Upper lobe of left lung (tissue), 6 donors: Measurements from ENCODE around the gene CRLF1. TPM values are rescaled to one million over a fixed set of nuclear protein-coding genes. Genes with fewer than 3 reads are reported as not detected.

ENCODE experiments used
- ATAC-seq, 2 donors: fragments of 200-7000 bp; cut with Tn5 transposase; one replicate each; pipeline ENCODE4 v1.9.1; 2022; ENCODE audit warnings: mild to moderate bottlenecking in 2 of 2, moderate library complexity in 2 of 2; ENCODE audit not compliant: low FRiP score in 2 of 2
- DNase-seq, 2 donors: peaks; one replicate each; pipeline ENCODE4 v3.0.0-alpha.2; 2019 to 2020
- H3K27ac ChIP-seq, 4 donors: fragments of 200-600 bp; sonication (generic); one replicate each; pipeline ENCODE4 v1.5.1; 2016 to 2019
- H3K27me3 ChIP-seq, 4 donors: fragments of 200-600 bp; sonication (generic); one replicate each; pipeline ENCODE4 v1.5.1; 2017 to 2019
- H3K36me3 ChIP-seq, 4 donors: fragments of 200-600 bp; sonication (generic); one replicate each; pipeline ENCODE4 v1.5.1; 2016 to 2019
- H3K4me1 ChIP-seq, 4 donors: fragments of 200-600 bp; sonication (generic); one replicate each; pipeline ENCODE4 v1.5.1; 2018 to 2019
- H3K4me3 ChIP-seq, 4 donors: fragments of 200-600 bp; sonication (generic); one replicate each; pipeline ENCODE4 v1.5.1; 2017 to 2019; ENCODE audit warnings: mild to moderate bottlenecking in 2 of 4, moderate library complexity in 1 of 4
- H3K9me3 ChIP-seq, 4 donors: fragments of 200-600 bp; sonication (generic); one replicate each; pipeline ENCODE4 v1.5.1; 2018 to 2019
- CTCF ChIP-seq, 6 experiments: fragments of 450-650 bp in 4 of 6; fragments of 200-600 bp in 2 of 6; sonication (generic) in 2 of 6; IDR thresholded peaks; one replicate each; pipeline ENCODE4 v1.5.1; 2016 to 2019; ENCODE audit warnings: antibody characterized with exemption in 6 of 6
- EP300 ChIP-seq, 4 donors: sonication (generic); formaldehyde crosslinking; IDR thresholded peaks; one replicate each; pipeline ENCODE4 v1.5.1; 2017; ENCODE audit warnings: antibody characterized with exemption in 4 of 4, control low read depth in 2 of 4
- POLR2A ChIP-seq, 4 donors: fragments of 450-650 bp; IDR thresholded peaks; one replicate each; pipeline ENCODE4 v1.5.1; 2016 to 2017; ENCODE audit warnings: antibody characterized with exemption in 4 of 4, mild to moderate bottlenecking in 2 of 4
- POLR2AphosphoS5 ChIP-seq, 2 donors: sonication (generic); formaldehyde crosslinking; IDR thresholded peaks; one replicate each; pipeline ENCODE4 v1.5.1; 2017; ENCODE audit warnings: antibody characterized with exemption in 2 of 2
- WGBS, 2 donors: methylation state at CpG; one replicate each; pipeline ENCODE4 v1.1.5; 2017 to 2018; 5-methylcytosine and 5-hydroxymethylcytosine counted together
- total RNA-seq, 6 donors: library from RNA; depleted of rRNA in 4 of 6; stranded (reverse); fragments of >200 nt in 4 of 6; gene quantifications; one replicate each; pipeline versions ENCODE4 v1.1.0 to v1.2.1, GENCODE V29; 2016 to 2021
- donor health status: DM: no; HTN: no; CAD: no; lungs with moderate emphysema.
- donor health status: DM: no; HTN: yes; CAD: no; lungs with severe emphysema.

Gene CRLF1
- total RNA-seq, 6 donors from 2014 or later, result 15.0 to 54.8 (median 20.0) TPM

DNA sequence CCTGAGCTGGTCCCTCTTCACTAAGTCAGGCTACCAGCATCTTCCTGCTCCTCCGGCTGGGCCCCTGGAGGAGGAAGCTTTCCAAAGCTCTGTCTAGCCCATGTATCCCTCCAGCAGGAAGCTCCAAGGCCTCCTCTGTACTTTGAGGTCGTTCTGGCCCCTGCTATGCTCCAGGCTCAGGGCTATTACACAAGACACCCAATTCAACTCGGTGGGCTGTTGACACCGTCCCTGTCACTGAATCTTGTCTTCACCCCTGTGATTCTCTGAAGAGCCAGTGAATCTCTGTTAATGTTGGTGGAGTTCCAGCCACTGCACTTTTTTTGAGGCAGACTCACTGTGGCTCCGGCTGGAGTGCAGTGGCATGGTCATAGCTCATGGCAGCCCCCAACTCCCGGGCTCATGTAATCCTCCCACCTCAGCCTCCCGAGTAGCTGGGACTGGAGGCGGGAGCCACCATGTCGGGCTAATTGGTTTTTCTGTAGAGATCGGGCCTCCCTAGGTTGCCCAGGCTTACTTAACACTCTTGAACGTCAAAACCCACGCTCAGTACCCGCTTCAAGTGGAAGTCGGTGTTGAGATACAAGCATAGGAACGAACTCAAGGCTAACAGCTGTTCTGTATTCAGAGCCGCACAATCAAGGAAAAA is 18.5 kb downstream of the CRLF1 start:
- ATAC-seq, result no peak
- H3K4me1 ChIP-seq, result peaks cover 19 to 29% (median 22%) of the 10 kb centered on the region in 4 donors
- no peaks in the 10 kb centered on the region for H3K27me3 ChIP-seq

DNA sequence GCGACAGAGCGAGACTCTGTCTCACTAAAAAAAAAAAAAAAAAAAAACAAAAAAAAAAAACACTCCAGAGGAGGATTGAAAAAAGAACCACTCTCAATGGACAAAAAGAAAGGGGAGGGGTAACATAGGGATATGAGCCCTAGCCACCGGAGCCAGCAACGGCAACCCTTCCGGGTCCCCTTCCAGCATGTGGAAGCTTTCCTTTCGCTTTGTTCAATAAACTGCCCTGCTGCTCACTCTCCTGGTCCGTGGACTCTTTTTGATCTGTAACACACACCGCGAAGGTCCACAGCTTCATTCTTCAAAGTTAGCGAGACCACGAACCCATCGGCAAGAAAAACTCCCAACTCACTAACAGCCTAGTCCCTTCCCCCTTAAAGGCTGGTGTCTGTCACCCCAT is 19.0 kb downstream of the CRLF1 start:
- Histone ChIP-seq H3K27ac (peak overlapping the region in 3 of 4 donors; percentile 82 to 88 (median 87)), H3K36me3 (peaks cover 0 to 15% (median 9%) of the 10 kb centered on the region in 4 donors), H3K27me3 (no peaks in the 10 kb centered on the region), H3K4me1 (peaks cover 19 to 29% (median 22%) of the 10 kb centered on the region in 4 donors), H3K9me3 (no peaks in the 10 kb centered on the region), H3K4me3 (no peak overlapping the region)
- DNase-seq, result no peak
- WGBS, 2 donors, result 88 to 92% methylated on average over 12 of the region's 12 CpGs
- ATAC-seq, result no peak
- TF ChIP-seq CTCF (IDR thresholded peaks at IDR 0.05) (no peak), EP300 (IDR thresholded peaks at IDR 0.05) (no peak), POLR2AphosphoS5 (IDR thresholded peaks at IDR 0.05) (no peak), POLR2A (IDR thresholded peaks at IDR 0.05) (no peak)

More for the DNA sequence above, 18.5 kb downstream of the CRLF1 start:
- TF ChIP-seq POLR2AphosphoS5 (IDR thresholded peaks at IDR 0.05) (no peak), POLR2A (IDR thresholded peaks at IDR 0.05) (no peak), EP300 (IDR thresholded peaks at IDR 0.05) (no peak), CTCF (IDR thresholded peaks at IDR 0.05) (no peak)
- DNase-seq, result no peak
- WGBS, 2 donors, result 33 to 37% methylated on average over 6 to 16 of the region's 16 CpGs
- Histone ChIP-seq H3K4me3 (peak overlapping the region; percentile 60 to 93 (median 86)), H3K27ac (peak overlapping the region; percentile 78 to 88 (median 84)), H3K36me3 (peaks cover 0 to 15% (median 9%) of the 10 kb centered on the region in 4 donors), H3K9me3 (no peaks in the 10 kb centered on the region)

- WGBS, 2 donors, result 52 to 60% methylated on average over 2 of the region's 2 CpGs
- TF ChIP-seq CTCF (IDR thresholded peaks at IDR 0.05) (no peak), POLR2A (IDR thresholded peaks at IDR 0.05) (no peak), EP300 (IDR thresholded peaks at IDR 0.05) (no peak), POLR2AphosphoS5 (IDR thresholded peaks at IDR 0.05) (no peak)
- peaks cover 0 to 10% (median 7%) of the 10 kb centered on the region in 4 donors for H3K36me3 ChIP-seq
- no peak for DNase-seq
- ATAC-seq, result no peak
- H3K27me3 ChIP-seq, result no peaks in the 10 kb centered on the region
- H3K27ac ChIP-seq, result no peak overlapping the region
- no peaks in the 10 kb centered on the region for H3K9me3 ChIP-seq
- H3K4me3 ChIP-seq, result no peak overlapping the region
- peaks cover 19 to 29% (median 22%) of the 10 kb centered on the region in 4 donors for H3K4me1 ChIP-seq
Observed at GRCh38 chr19:18586306-18586705, 20.3 kb downstream of the CRLF1 start.

DNA sequence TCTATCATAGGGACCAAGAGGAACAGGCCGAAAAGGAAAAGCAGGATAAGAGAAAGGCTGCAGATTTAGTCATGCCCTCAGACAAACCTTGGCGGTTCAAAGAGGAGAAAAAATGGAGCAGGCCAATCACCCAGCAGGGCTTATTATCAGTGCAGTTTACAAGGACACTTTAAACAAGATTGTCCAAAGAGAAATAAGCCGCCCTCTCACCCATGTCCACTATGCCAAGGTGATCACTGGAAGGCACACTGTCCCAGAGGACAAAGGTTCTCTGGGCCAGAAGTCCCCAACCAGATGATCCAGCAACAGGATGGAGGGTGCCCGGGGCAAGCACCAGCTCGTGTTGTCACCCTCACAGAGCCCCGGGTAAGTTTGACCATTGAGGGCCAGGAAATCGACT is 26.3 kb downstream of the CRLF1 start:
- no peak for TF ChIP-seq POLR2AphosphoS5 (IDR thresholded peaks at IDR 0.05)
- no peak for TF ChIP-seq EP300 (IDR thresholded peaks at IDR 0.05)
- TF ChIP-seq CTCF (IDR thresholded peaks at IDR 0.05), result no peak
- TF ChIP-seq POLR2A (IDR thresholded peaks at IDR 0.05), result no peak
- Histone ChIP-seq H3K4me1 (no peaks in the 10 kb centered on the region), H3K27ac (no peak overlapping the region), H3K9me3 (no peaks in the 10 kb centered on the region), H3K36me3 (peaks cover under 1 to 32% (median 17%) of the 10 kb centered on the region in 4 donors), H3K27me3 (no peaks in the 10 kb centered on the region), H3K4me3 (no peak overlapping the region)
- 67 to 80% methylated on average over 7 of the region's 7 CpGs for WGBS, 2 donors
- DNase-seq (no peak), ATAC-seq (no peak)
